HuH-7 (cell line): ENCODE results near the gene TMEM181.
"Not testable (repeated sequence)": the region's sequence is repeated elsewhere in the genome, so short reads cannot be mapped to it uniquely, and the experiment has no call there.

ENCODE experiments used
- DNase-seq: peaks from one replicate; pipeline ENCODE4 v3.0.0; 2011; ENCODE audit warnings: low spot score

The TMEM181 gene

DNA sequence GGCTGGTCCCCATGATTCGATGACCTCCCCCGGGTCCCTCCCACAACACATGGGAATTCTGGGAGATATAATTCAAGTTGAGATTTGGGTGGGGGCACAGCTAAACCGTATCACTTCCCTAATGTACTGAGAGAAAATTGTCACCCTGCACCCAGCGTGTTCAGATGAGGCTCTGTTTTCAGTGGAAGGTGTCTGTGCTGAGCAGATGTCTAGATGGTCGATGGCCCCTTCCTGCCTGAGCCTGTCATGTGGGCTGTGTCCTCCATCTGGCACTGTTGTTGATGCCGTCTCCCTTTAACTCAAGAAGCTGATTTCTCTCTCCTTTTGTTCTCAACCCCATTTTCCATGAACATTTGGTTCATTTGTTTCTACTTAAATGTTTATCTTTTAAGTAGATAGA, 37.0 kb downstream of the TMEM181 start:
- no peak for DNase-seq

DNA sequence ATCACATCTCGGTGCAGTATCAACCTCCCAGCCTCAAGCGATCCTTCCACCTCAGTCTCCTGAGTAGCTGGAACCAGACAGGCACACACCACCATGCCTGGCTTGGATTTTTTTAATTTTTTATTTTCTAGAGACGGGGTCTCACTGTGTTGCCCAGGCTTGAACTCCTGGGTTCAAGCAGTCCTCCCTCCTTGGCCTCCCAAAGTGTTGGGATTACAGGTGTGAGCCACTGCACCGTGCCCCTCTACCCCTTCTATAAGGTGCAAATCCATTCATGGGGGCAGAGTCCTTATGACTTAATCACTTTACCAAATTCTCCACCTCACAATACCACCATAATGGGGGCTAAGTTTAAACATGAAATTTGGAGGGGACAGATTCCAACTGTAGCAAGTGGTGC, 37.7 kb downstream of the TMEM181 start:
- no peak for DNase-seq

DNA sequence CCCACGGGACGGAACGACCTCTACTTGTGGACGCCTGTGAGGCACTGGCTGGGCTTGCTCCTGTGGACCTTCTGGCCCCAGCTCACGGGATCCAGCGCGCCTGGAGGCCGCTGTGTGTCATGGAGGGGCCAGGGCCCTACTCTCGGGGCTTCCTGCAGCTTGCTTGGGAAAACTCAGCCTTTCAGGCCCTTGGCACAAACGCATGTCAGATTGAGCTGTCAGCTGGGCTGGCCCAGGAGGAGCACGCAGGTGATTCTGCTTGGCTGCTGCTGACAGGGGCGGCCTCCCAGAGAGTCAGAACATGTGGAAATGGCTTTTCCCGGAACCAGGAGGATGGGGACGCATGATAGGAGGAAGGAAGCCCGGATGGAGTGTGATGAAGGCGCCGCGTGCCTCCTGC, 39.7 kb downstream of the TMEM181 start:
- no peak for DNase-seq

DNA sequence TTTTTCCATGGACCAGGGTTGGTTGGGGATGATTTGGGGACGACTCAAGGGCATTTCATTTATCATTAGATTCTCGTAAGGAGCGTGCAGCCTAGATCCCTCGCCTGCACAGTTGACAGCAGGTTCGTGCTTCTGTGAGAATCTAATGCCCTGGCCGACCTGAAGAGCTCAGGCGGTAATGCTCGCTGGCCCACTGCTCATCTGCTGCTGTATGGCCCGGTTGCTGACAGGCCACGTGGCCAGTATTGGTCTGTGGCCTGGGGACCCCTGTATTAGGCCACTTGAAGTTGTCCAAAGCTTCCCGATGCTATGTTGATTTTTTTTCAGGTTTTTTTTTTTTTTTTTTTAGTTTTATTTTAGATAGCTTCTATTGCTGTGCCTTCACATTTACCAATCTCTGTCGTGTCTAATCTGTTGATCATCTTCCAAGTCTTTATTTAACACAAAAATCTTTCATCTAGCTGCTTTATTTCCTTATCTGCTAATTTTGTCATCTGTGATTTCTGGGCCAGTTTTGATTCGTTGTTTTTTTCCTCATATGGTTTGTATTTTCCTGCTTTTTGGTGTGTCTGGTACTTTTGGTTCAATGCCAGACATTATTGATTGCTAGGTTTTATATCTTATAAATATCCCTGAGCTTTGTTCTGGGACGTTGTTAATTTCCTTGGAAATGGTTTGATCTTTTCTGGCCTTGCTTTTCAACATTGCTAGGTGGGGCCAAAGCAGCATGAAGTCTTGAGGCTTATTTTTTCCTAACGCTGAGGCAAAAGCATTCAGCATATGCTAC, 43.6 kb downstream of the TMEM181 start:
- no peak for DNase-seq

DNA sequence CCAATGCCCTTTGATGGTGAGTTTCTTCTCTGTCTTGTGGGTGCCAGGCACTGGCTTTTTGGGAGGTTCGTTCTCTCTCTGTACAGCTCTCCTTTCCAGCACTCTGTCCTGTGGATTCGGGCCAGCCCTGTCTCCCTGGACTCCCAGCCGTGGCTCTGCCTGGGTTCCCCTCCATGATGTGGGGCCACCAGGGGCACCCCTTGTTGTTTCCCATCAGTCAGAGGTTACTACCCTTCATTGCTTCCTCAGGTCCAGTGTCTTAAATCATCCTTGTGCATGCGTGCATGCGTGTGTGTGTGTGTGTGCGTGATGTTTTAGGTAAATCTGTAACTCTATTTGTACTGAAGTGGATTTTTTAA, 44.1 kb downstream of the TMEM181 start:
- DNase-seq = no peak

DNA sequence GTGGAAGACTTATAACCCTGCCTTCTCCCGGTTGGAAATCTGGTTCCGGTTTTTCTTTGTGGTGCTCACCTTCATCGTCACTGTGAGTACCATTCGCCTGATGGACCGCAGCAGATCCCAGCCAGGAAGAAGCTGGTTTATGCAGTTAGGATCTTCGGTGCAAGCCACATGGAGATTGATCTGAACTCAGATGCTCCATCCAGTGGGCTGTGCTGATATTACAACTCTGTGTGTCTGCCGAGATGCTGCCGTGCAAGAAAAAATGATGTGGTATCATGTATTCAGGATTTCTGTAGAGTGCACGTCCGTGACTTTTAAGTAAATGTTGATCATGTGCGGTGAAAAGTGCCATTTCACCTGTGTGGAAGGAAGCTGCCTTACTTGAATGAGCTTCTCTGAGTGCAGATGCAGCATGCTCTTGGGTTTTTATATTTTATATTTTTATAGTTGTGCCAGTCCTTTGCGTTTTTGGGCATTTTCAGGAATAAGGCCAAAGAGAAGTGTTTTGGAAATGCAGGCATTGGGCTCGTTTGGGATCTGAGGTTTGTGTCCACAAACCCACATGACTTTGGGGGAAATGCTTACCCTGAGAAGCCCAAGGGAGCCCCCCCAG, 45.5 kb downstream of the TMEM181 start:
- peak; percentile 92 for DNase-seq

DNA sequence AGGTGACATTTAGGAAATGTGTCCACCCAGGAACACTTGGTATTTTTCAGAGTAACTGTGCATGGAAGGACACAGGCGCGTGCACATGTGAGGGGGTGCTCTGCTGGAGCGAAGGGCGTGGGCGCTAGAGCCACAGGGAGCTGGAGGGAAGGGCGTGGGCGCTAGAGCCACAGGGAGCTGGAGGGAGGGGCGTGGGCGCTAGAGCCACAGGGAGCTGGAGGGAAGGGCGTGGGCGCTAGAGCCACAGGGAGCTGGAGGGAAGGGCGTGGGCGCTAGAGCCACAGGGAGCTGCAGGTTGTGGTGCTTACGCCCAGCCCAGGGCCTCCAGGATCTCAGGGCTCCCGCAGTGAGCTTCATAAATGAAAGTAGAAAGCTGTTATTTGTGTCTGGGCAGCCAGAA, 46.1 kb downstream of the TMEM181 start:
- not testable (repeated sequence) for DNase-seq

DNA sequence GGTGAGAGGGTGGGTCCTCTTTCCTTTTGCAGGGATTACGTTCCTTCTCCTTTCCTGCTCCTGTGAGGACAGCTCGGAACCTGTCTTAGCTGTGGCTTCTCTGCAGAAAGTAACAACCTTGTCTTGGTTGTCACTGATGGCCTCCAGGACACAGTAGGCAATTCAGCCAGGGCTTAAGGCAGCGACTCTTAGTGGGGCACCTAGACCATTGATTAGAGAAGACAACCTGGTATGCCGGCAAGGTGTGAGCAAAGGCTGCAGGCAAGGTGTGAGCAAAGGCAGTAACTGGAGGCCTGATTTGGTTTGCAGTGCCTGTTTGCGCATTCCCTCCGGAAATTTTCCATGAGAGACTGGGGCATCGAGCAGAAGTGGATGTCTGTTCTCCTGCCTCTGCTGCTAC, 47.0 kb downstream of the TMEM181 start:
- no peak for DNase-seq

DNA sequence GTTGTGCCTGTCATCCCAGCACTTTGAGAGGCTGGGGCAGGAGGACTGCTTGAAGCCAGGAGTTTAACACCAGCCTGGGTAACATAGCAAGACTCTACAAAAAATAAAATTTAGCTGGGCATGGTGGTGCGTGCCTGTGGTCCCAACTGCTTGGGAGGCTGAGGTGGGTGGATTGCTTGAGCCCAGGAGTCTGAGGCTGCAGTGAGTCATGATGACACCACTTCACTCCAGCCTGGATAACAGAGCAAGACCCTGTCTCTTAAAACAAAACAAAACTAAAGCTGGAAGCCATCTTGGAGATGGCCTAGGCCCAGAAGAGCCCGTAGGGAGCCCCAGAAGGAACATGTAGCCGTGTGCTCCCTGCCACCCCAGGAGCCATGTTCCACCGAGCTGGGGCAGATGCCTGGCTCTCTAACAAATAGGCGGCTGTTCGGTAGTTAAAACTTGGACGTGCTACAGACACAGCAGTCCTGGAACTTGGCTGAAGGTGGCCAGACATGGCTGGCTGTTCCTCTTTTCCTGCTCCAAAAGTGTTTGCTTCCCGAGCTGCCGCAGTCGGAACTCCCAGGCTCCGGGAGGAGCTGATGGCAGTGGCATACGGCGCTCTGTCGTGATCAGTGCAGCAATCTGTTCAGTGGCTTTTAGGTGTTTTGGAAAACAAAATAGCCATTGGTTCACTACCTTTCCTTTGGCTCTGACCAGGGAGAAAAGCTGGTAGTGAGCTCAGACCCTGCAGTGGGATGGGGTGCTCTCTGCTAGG, 47.7 kb downstream of the TMEM181 start:
- no peak for DNase-seq

DNA sequence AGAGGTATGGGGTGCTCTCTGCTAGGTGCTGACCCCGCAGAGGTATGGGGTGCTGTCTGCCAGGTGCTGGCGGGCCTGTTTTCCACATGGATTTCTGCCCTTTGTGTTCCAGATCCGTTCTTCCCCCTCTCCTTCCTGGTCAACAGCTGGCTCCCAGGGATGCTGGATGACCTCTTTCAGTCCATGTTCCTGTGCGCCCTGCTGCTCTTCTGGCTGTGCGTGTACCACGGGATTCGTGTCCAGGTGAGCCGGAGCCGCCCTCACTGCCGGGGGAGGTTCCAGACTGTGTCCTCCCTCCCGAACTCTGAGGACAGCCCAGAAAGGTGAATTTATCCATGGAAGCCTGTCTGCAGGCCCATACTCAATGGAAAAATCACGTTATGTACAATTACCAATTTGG, 48.3 kb downstream of the TMEM181 start:
- no peak for DNase-seq

DNA sequence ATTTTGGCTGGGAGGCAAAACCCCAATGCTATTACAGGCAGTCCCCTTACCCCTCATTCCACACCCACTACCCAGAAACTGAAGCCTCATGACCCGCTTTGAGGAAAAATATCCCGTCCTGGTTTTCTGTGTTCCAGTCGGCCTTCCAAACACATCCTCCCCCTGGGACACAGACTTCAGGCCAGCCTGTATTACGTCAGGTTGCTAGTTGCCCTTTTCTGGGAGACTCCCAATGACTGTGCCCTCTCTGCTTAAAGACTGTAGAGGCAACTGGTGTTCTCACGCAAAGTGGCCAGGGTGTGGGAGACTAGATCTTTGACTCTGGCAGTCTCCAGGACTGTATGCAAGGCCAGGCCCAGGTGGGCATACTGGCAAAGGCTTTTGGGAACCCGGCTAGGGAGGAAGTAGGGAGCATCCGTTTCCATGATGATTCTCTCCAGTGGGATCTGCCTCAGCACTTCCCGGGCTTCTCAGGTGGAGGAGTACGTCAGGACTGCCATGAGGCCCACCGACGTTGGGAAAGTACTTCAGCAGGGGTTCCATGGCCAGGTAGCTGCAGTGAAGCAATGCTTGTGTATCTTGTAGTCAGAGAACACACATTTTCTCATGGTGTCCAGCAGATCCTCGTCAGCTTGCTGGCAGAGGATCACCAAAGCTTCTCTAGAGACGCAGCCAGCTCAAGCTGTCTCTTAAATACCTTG, 49.7 kb downstream of the TMEM181 start:
- DNase-seq = no peak

DNA sequence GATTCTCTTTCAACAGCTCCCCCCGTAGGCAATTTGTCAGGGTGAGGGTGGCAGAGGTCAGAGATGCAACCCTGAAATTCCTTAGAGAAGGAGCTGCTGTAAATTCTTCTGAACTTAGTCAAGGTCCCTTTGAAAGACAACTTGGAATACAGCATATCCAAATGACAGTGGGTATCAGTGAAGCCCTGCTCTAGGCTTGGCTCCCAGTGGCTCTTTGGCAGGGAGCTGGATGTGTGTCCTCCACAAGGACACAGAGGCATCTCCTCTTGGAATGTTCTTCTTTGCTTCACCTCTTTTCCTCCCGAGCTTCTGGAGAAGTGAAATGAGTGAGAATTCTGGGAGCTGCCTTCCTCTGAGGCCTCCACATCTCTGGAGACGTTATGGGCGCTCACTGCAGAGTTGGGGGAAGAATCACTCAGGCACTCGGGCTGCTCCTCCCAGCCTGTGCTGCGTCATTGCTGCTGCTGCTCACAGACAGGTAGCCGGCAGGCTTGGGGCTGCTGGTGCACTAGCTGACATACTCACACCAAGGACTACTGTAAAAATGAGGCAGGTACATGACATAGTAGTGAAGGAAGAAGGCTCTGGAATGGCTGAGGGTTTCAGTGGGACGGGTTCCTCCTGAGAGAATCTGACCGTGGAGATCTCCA, 50.6 kb downstream of the TMEM181 start:
- DNase-seq = no peak

DNA sequence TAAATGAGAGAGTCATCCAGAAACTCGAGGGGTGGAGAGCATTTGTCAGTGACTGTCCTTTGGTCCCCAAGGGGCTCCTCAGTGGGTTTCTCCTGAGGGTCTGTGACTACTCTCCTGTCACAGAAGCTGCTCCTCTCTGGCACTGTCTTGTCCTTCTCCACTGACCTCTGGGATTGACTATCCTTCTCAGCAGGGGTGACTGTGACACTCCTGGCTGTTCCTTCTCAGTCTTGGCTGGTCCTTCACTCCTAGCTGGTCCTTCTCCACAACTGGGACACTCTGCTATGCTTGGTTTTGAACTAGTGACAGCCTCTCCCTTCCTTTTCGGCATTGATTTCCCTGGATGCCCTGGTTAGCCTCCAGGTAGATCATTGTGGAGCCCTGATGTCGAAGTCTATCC, 51.1 kb downstream of the TMEM181 start:
- no peak for DNase-seq

DNA sequence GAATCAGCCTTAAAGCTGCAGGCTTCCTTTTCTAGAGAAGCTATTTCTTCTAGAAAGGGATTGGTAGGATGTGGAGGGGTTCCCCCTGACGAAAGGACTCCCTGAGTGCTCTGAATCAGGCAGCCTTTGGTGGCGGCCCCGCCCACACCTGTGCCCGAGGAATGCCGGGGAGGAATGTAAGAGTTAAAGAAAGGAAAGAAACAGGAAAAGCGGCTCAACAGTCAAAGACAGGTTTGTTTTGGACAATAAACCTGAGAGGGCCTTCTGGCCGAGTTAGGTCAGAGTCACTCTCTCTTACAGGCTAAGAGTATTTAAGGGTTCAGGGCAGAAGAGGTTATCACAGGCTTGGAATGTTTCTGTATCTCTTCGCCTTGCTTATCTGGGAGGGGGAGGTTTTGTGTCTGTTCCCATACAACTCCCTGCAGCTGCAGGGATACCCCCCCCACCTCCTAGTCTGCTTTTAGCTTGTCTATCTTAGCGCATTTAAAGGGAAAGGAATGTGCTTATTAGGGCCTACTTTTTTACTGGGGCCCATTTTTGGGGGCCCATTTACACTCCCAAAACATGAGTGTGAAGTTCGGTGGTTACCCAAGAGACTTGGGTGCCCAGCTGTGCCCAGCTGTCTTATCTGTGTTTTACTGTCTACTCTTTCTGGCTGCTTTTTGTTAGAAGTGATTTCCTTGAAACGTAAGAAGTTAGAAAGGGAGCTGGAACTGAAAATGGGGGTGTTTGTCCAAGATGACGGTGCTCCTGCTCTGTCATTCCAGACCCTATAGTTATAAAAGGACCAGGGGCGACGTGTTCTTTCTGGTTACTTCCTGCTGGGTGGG, 51.9 kb downstream of the TMEM181 start:
- no peak for DNase-seq

DNA sequence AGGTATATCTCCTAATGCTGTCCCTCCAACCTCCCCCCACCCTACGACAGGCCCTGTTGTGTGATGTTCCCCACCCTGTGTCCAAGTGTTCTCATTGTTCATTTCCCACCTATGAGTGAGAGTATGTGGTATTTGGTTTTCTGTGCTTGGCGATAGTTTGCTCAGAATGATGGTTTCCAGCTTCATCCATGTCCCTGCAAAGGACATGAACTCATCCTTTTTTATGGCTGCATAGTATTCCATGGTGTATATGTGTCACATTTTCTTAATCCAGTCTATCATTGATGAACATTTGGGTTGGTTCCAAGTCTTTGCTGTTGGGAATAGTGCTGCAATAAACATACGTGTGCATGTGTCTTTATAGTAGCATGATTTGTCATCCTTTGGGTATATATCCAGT, 54.7 kb downstream of the TMEM181 start:
- not testable (repeated sequence) for DNase-seq

DNA sequence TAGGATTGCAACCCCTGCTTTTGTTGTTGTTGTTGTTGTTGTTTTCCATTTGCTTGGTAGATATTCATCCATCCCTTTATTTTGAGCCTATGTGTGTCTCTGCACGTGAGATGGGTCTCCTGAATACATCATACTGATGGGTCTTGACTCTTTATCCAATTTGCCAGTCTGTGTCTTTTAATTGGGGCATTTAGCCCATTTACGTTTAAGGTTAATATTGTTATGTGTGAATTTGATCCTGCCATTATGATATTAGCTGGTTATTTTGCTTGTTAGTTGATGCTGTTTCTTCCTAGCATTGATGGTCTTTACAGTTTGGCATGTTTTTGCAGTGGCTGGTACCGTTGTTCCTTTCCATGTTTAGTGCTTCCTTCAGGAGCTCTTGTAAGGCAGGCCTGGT, 58.4 kb downstream of the TMEM181 start:
- not testable (repeated sequence) for DNase-seq

DNA sequence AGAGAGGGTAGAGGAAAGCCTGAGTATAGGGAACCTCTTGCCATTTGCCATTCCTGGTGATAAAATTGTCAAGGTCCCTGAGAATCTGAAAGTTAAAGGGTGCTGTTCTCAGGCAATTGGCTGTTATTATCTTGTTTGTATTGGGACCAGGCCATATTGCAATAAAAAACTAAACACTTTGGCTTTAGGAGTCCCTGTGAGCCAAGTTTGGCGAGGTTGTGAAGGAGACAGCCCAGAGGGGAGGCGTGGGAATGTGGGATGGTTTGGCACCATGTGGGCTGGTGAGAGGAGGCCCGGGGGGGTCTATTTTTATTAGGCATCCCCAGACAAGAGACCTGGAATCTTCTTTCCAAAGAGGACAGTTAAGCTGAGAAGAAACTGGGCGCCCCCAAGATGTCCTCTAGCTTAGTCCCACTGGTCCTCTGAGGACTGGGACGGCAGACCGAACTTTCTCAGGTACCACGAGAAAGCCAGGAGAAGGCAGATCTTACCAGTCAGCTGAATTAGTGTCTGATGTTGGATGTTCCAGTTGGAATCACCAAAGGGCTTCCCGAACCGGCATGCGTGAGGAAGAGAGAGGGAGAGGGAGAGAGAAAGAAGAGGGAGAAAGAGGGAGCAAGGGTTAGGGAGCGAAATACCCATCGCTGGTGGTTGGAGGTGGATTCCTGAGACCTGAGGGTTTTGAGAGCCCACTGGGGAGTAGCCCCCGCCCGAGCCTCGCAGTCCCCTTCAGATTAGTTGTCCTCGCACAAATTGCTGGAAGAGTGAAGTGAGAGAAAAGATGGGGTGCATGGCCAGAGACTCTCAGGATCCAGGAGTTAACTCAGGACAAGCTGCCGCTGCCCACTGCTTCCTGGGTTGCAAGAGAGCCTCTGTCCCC, 60.3 kb downstream of the TMEM181 start:
- no peak for DNase-seq

DNA sequence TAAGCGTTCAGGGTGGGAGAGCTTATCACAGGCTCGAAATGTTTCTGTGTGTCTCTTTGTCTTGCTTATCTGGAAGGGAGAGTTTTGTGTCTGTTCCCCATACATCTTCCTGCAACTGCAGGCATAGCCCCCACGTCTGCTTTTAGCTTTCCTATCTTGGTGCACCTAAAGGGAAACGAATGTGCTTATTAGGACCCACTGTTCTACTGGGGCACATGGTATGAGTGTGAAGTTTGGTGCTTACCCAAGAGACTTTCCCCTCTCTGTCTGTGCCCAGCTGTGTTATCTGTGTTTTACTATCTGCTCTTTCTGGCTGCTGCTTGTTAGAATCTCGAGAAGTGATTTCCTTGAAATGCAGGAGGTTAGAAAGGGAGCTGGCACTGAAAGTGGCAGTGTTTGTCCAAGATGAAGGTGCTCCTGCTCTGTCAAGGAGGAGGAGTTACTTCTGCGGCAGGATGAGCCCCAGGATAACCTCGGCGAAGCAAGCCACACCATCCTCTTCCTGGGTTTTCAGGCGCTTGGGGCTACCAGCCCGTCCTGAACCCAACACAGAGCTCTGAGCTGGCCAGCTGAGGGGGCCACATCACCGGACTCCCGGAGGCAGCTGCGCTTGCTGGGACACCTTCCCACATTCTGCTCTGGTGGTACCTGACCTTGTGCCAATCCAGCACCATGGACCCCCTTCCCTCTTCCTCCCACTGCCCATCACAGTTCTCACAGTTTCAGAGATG, 61.2 kb downstream of the TMEM181 start:
- DNase-seq = no peak
